Stimulated activated CD8-positive, alpha-beta memory T cell treated with anti-CD3 and anti-CD28 coated beads, Interleukin-15, amount 100 ng/mL, for 24 hours (primary cell): ENCODE measurements around the gene SHB.

Experiments
- DNase-seq: peaks from one replicate; pipeline ENCODE4 v3.0.0-alpha.2; 2020; ENCODE audit warnings: low read depth

Gene SHB

DNA sequence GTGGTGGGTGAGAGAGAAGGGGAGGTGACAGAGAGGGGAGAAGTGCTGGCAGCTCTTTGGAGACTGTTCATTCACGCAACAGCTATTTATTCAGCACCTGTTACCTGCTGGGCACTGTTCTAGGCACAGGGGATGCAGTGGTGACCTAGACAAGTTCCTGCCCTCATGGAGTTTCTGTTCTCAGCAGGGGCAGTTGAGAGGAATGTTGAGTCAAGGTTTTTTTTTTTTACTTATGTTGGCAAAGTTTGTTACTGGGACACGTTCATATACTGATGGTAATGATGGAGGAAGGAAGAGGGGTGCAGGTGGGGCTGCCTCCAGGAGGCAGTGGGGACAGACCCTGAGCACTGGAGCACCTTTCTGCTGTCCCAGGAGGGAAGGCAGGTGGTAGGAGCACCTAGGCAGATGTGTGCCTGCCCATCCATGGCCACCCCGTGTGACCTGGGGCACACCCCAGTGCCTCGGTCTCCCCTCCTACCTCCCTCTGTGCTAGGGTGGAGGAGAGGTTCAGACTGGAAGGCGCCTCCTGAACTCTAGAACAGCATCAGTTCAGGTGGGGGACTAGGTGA is 115.7 kb downstream of the SHB start:
- no peak for DNase-seq

DNA sequence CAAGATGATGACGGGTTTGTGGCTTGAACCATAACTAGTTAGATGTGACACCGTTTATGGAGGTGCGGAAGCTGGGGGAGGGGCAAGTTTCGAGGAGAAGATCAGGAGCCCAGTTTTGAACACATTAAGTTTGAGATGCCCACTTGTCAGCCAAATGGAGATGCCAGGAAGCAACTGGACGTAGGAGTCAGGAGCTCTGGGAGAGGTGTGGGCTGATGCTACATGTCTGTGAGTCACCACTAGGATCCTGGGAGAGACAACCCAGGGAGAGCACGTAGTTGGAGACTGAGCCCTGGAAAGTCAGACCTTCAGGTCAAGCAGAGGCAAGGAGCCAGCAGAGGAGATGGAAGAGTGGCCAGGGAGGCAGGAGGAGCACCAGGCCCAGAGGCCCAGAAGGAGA is 116.3 kb downstream of the SHB start:
- DNase-seq, result no peak

DNA sequence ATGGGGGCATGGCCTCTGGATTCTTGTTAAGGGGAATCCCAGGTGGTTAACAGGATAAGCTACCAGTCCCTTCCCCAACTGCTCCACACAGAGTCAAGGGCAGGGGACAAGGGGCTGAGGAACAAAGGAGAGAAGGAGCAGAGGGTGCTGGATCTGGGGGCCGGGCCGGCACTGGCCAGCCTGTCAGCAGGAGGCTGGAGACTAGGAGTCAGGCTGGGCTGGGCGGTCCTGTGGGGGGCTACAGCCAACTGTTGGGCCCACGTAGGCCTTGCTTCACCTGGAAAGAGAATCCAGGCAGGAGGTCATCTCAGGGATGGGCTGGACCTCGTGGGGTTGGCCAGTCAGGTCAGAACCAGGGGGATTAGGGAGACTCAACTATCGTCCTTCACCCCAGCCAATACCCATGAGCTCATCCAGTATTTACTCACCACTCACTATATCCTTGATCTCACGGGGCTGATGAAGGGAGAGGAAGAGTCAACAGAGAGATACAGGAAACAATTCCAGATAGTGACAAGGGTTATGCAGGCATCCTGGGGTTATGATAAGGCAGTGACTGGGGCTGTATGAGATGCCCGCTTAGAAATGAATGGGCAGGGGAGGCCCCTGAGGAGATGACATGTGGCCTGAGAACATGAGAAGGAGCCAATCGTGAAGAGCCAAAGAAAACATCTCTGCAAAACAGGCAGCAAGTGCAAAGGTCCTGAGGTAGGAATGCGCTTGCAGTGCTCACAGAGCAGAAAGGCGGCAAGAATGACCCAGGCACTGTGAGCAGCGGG is 117.2 kb downstream of the SHB start:
- DNase-seq, result no peak

DNA sequence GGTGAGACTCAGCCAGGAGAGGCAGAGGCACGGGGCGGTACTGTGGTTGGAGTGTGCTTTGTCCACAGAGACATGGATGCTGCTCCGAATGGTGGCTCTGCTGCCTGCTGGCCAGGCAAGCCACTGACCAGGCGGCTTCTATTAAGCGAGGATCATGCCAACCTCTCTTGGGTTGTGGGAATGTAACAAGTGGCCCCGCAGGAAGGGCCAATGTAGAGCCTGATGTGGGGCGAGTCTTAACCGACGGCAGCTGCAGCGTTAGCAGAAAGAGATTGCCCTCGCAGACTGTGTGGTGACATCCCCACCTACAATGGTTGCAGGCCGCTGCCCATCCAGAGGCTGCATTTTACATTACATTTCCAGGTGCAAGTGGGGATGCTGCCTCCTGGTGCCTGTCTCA is 118.5 kb downstream of the SHB start:
- DNase-seq, result no peak

DNA sequence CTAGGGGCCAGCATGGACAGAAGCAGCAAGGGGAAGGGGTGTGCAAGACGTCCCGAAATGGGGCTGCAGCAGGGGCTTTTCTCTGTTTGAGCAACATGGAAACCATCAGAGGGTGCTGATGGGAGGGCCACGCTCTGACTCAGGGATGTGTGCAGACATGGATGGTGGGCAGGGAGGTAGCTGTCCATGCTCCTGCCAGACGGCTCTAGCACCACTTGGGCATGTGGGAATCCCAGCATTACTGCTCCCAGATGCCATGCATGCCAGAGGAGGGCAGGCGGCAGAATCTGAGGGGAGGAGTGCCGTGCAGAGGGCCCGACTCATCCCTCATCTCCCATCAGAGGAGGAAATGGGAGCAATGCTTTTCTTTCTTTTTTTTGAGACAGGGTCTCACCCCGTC is 119.5 kb downstream of the SHB start:
- no peak for DNase-seq

DNA sequence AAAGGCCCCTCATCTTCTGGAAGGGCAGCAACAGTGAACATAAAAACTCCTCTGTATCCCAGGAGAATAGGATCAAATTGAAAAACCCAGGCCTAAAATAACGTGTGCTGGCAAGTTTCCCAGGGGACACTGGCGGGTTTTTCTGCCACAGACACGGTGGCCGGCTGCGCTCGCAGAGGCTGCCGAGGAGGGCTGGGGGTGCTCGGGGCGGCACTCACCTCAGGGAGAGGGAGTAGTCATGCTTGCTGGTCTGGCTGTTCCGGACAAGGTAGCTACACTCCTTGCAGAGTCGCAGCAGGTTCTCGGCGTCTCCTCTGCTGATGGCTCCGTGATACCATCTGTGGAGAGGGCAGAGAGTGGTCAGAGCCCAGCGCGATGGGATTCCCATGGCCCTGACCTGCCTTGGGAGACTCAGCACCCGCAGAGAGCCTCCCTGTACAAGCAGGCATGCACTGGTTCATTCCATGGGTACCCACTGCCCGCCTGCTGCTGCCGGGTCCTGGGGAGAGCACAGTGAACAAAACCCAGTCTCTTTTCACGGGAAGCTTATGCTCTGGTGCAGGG is 120.5 kb downstream of the SHB start:
- DNase-seq, result no peak

DNA sequence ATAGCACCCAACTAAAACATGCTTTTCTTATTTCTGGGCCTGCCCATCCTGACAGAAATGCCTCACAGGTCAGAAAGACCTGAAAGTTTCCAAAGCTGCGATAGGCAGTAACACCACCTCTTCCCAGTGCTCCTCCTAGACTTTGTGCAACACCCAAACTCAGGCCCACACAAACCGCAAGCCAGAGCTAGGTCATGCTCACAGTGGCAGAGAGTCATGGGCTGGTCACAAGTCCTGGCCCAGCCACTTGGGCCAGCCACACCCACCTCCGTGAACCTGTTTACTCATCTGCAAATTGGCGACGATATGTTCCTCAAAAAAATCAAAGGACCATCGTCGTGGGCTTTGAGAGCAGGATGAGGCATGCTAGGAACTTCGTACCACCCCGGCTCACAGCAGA is 121.0 kb downstream of the SHB start:
- DNase-seq, result no peak

DNA sequence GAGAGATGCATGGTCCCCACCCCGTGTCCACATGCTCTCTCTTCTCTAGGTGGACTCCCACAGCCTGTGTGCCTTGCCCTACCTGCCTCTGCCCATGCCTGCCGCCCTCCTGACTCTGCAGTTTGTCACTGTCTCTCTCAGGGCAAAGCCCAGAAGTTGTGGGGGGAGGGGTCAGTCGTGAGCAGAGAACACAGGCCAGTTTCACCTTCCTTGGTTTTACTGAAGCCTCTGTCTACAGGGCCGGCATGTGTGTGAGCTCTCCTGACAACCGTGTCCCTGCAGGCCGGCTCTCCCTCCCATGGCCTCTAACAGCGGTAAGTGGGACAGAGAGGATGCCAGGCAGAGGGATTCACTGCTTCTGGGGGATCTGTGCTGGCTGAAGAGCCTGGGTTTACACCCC is 121.6 kb downstream of the SHB start:
- DNase-seq, result no peak

DNA sequence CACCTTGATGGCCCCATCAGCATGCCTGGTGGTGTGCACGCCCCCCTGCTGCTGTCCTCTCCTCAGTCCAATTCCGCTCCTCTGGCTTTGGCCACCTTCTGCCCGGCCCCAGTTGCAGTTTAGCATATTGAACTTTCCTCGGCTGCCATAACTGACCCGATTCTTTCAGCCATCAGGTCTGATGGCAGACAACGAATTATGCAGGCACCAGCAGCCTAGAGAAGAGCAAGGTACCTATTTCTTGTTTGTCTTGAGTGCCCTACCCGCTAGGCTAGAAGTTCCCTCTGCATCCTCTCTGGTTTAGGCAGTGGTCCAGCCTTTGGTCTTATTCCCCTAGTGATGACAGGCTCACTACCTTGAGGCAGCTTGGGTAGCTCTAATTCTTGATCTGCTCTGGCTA is 122.1 kb downstream of the SHB start:
- no peak for DNase-seq

DNA sequence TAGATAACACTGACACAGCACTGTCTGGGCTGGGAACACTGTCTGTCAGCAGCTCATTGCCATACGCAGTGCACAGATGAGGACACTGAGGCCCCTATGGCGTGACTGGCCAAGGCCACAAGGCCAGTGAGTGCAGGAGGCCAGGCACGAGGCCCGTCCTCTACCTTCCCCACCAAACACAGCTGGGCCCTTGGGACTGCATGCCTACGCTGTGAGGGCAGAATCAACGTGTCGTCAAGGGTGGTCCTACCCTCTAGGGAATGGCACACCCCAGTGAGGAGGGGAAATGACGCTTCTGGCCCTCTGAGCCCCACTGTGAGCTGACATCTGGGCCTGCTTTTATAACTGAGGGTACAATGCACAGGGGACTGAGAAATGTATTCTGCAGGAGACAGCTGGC is 123.0 kb downstream of the SHB start:
- no peak for DNase-seq

DNA sequence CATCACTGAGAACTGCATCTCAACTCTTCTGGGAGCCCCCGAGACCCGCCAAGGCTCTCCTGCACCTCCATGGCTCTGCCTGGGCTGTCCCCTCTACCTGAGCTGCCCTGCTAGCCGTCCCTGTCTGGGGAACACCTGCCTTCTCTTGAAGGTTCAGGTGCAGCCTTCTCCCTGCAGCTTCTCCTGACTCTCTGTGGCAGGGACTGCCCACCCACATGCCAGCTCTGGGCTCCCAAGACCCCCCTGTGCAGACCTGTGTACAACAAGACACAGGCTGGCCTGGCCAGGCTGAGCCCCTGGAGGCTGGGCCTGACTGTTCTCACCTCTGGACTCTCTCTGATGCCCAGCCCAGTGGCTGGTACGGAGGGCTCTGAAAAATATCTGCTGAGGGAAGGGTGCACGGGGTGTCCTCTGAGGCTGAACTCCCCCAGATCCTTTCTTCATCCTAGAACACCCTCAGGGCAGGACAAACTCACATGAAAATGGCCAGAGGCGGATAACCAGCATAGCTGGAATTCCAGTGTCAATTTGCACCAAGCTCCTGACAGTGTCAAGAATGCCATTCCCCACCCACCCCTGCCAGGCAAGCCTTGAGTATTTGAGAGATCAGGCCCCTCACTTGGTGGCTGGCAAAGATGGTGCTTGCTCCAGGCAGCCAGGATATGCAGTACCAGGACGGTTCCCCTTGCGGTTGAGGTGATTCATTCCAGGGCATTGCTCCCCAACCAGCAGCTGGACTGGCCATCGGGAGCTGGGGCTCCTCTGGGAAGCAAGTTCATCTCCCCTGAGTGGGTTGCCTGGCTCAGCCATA is 124.2 kb downstream of the SHB start:
- DNase-seq, result no peak

DNA sequence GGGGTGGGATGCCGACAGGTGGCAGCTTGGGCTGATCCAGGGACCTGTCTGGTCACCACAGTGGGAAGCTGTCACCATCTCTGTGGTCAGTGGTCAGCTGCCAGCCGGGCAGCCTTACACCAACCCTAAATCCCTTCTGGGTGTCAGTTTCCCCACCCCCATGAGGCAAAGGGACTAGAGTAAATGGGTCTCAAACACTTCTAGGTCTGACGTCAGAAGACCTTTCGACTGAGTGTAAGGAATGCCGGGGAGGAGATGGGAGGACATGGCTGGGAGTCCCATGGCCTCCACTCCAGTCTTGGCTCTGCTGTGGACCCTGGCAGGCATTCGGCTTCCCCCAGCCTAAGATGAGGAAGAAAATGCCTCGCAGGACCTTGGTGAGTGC is 124.8 kb downstream of the SHB start:
- DNase-seq, result no peak

DNA sequence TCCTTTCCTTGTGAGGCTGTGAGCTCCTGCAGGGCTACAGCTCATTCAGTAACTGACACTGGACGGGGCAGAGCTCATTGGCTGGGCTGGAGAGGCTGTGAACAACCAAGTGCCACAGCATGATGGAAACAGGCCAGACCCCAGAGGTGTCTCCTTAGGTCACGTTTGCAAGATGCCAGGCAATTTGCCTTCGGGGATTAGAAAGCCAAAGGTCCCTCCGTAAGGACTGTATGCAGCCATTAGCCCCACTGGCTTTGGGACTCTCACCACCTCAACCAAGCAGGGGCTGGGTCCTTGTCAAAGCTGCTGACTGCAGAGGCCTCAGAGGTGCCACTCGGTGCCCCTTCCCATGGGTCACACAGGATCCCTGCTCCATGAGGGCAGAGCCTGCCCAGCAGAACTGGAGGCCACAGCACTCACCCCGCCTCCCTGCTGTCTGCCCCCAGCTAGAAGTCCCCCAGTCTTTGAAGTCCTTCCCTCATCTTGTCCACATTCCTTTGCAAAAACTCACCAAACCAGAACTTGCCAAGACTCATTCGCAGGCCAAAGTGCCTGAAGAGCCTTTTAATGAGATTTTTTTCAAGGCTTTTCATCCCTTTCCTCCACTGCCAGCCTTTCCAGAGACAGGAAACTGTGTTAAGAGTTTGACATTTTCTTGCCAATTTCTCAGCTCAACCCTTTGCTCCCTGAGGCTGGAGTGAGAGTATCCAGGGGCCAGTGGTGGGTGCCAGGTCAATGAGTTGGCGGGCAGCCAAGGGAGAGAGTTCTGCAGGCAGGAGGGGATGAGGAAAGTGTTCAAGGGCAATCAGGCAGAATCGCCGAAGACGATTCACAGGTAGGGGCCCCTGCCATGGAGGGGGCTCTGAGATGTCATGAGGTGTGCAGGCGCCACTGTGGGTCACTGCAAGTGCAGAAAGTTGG is 125.4 kb downstream of the SHB start:
- DNase-seq, result no peak

DNA sequence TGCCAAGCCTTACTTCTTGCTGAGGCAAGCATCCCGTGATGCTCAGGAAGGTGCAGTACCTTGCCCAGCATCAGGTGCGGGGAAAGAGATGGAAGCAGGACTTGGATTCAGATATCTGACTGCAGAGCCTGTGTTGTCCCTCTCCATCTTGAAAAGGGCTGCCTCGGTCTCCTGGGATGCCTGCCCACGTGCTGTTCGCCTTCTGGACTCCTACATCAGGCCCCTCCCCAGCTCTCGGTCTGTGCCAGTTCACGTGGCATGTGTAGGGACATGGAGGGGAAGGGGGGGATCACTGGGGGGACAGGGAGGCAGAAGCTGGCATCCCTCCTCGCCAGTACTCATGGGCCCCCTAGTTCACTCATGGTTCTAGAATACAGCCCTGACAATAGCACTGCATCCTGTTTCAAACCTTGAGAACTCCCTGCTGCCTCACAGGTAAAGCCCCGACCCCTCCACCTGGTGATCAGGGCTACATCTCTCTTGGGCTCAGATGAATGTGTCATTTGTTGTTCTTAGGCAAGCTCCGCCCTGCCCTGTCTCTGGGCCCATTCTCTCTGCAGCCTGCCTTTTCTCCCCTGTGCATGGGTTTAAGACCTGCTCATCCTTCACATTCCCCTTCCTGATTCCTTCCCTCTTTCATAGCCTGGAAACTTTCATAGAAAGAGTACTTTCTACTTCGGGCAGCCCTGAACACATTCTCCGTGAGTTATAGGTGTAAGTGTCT is 126.2 kb downstream of the SHB start:
- DNase-seq, result no peak

DNA sequence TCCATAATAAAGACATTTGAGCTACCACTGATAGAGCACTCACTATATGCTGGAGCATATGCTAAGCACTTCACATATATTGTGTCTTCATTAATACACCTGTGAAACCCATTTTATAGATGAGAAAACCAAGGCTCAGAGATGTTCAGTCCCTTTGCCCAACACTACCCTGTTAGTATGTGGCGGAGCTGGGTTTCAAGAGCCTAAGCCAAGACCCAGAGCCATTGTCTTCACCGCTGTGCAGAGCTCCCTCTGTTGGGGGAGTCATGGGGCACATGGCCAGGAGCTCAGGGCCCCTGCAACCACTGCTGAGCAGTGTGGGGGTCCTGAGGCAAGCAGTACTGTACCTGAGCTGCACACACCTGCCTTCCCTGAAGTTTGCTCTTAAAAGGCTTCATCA is 127.8 kb downstream of the SHB start:
- no peak for DNase-seq

DNA sequence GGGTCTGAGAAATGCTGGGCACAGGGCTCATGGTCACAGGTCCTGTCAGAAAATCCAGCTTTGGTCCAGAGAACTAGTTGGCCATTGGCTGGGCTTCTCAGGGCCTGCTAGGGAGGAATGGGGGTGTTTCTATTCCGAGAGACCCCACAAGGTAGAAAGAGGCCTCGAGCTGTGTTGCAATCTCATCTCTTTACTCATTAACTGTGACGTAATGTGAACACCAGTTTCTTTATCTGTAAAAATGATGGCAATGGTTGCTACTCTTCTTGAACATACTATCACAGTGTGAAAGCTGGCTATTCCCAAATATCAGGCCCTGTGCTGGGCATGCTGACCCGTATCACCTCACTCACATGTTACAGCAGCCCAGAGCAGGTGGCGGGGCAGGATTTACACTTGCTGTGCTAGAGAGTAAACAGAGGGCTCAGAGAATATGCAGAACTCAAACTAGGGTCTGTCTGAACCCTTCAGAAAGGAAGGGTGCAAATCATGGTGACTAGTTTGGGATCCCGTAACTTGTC is 129.4 kb downstream of the SHB start:
- DNase-seq, result no peak

DNA sequence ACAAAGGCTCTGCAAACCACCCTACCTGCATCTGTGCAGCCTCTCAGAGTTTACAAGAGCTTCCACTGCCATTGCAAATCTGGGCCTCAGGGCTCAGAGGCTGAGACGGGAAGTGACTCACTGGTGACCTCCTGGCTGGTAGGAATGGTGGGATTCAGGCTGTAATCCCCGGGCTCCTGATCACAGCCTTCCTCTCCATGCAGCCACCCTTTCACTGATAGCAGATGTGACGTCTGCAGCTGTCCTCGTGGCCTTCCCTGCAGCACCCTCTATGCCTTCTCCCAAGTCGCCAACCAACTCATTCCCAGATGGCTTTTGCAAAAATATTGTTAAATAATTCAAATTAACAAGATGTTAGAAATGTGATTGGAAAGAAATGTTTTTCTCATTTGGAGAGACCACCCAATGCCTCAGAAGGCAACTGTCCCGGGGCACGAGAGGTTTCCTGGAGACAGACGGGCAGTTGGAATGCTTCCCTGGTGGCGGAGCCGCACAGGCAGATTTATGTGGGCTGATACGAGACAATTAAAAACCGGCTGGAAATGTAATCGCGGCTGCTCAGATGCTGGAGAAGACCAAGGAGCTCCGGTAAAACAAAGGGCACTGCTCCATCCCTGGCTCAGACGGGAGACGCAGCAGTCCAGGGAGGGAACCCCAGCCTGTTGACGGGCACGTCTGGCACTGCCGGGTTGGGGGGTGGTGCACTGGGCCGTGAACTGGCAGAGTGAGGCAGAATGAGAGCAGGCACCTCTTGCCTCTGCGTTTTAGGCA is 130.7 kb downstream of the SHB start:
- DNase-seq, result no peak

DNA sequence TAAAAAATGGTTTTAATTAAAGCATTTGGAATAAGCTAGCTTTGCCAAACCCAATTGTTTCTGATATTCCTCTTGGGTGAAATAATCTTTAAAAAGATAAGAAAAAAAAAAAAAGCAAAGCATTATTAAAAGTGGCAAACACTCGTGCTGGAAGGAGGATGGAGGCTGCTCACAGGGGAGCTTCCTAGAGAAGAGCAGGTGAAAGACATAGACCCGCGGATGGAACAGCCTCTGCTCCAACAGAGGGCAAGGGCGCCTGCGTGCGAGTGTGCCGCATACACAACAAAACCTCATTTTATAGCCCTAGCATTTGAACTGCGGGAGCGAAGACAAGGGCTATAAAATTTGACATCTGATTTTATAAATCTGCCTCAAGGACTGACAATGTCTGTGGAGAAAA is 131.7 kb downstream of the SHB start:
- DNase-seq, result no peak

DNA sequence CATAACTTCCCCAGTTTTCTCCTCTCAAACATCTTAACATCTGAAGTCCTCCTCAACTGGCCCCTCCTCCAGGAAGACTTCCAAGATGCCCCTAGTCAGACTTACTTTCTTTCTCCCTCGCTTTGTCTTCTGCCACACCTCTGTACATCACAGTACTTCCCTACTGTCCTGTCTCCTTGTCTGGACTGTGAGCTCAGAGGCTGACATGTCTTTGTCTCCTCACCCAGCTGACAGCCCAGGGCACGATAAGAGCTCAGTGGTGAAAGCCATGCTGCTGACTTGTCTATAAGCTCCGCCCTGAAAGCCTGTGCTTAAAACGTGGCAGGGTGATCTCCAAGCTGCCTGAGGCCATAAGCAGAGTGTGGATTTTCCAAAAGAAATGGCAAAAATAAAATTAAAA is 132.1 kb downstream of the SHB start:
- DNase-seq, result no peak

DNA sequence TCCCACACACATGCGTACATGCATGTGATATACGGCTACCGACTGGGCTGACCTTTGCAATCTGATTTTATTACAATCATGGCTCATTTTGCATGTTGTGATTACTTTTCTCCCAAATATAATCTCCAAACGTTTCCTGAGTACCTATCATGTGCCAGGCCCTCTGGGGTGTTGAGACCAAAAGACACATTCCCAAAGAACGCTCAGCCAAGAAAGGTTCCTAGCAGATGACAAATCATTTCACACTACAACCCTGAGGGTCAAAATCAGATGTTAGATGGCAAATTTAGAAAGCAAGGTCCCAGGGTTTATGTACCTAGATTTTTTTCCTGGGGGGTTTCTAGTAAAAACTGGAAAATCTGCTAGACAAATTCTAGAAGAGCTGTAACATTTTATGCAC is 132.7 kb downstream of the SHB start:
- no peak for DNase-seq
